Measurements from ENCODE around the gene PKP2.

The PKP2 gene

DNA sequence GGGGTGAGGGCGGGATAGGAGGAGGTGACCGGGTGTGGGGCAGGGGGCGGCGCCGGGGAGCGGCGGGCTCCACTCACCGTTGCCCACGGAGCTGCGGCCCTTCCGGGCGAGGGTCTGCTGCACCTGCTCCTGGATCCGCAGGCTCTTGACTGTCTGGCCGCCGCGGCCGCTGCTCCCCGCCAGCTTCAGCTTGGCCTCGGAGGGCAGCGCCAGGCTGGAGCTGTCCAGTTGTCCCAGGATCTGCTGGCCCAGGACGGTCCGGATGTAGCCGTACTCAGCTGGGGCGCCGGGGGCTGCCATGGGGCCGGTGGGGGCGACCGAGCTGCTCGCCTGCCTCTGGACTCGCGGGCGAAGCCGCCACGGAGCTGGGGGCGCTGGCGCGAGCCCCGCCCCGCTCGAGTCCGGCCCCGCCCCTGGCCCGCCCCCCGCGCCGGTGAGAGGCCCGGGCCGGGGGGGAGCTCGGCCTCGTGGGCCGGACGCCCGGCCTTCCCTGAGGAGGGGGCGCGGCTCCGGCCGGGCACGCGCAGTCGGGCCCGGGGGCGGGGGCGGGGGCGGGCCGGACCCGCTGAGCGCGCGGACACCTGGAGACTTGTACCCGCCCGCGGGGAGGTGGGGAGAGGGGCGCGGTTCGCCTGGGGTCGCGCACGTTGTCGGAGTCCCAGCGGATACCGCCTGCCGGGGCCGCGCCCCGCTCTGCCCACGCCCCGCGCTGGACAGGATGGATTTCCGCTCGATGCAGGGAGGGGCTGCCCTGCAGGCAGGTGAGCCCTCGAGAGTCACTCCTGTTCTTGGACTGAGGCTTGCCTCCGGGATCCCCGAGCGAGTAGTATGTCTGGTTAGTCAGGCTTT, at the start of gene PKP2:
TSS of gene PKP2 (minus strand) at position 346 of the 849 bp plus-strand sequence. CDS start at position 300, 46 bp downstream.
- peak; percentile 21 for DNase-seq

DNA sequence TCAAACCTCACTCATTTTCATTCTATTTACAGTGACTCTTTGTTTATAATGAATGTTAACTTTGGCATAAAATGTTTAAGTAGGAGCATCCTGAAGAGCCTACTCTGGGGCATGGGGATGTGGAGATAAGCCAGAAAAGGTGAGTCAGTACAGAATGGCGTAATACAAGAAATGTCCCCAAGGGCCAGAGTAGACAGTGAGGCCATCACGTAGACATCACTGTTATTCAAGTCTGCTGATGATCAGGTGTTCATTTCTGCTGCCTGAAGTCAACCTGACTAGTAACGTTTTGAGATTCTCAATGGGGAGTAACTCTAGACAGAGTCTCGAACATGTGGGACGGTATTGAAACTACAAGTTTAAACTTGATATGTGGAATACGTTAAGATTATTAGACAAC, 47.6 kb upstream of the PKP2 start:
- no peak for DNase-seq

DNA sequence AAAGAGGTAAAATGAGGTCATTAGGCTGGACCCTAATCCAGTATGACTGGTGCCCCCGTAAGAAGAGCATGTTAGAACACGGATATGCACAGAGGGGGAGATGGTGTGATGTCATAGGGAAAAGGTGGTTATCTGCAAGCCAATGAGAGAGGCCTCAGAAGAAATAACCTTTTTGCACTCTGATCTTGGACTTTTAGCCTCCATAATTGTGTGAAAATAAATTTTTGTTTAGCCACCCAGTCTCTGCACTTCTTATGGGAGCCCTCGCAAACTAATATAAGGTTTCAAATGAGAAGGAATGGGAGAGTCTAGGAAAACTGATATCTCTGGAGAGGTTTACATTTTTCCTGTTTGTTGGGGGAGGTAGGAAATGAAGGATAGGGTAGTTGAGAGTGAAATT, 43.2 kb upstream of the PKP2 start:
- DNase-seq = no peak

DNA sequence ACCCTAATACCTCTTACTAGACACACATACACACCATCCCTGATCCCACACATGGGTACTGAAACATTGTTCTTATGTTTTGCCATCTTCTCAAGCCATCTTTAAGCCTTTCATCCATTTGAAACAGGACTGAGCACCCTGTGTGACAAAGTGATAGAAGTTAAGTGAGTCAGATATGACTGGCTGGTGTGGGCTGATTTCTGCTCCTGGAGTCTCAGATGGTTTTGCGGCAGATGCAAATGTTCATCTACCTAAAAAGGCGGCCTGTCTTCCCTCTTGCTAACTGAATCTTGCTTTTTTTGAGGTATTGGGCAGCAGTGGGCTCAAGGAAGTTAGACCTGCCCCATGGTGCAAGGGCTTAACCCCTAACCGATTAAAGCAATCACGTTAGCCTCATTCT, 30.4 kb upstream of the PKP2 start:
- no peak for DNase-seq

DNA sequence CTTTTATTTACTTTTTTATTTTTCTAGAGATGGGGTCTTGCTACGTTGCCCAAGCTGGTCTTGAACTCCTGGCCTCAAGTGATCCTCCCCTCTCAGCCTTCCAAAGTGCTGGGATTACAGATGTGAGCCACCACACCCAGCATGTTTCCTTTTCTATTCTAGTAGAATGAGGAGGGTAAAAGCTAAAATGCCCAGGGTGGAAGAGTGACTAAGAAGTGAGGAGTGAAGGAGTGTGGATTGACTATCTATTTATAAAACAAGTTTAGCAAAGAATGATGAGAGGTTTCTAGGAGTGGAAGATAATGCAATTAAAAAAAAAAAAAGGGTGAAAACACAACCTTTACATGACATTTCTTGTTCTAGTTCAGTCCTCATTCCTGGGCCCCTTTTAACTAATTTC, 29.8 kb upstream of the PKP2 start:
- no peak for DNase-seq

DNA sequence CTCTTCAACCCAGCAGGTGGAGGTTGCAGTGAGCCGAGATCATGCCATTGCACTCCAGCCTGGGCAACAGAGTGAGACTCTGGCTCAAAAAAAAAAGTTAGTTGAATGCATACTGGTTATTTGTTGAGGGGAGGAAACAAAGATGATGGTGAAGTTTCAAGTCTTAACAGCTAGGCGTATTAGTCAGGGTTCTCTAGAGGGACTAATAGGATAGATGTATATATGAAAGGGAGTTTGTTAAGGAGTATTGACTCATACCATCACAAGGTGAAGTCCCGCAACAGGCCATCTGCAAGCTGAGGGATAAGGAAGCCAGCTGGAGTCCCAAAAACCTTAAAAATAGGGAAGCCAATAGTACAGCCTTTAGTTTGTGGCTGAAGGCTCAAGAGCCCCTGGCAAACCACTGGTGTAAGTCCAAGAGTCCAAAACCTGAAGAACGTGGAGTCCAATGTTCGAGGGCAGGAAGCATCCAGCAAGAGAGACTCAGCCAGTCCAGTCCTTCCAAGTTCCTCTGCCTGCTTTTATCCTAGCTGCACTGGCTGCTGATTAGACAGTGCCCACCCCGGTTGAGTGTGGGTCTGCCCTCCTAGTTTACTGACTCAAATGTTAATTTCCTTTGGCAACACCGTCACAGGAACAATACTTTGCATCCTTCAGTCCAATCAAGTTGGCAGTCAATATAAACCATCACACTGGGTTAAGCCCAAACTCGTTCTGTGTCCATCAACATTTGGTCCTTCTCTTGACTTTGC, 26.1 kb upstream of the PKP2 start:
- DNase-seq = no peak

DNA sequence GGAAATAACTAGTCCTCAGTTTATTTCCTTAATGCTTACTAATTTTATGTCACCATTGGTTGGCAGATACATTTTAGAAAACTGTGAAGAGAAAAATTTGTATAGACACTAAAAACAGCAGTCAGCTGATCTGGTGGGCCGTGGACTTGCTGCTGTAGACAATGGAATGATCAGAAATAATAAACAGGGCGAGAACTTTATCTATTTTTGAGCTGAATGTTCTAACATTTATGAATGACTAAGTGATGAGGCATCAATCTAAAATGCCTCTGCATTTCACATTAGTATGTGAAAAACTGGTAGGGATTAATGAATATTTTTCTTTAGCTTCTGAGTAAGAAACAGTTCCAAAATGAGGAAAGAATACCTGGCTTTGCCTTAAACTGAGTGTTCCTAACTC, 24.8 kb upstream of the PKP2 start:
- no peak for DNase-seq

DNA sequence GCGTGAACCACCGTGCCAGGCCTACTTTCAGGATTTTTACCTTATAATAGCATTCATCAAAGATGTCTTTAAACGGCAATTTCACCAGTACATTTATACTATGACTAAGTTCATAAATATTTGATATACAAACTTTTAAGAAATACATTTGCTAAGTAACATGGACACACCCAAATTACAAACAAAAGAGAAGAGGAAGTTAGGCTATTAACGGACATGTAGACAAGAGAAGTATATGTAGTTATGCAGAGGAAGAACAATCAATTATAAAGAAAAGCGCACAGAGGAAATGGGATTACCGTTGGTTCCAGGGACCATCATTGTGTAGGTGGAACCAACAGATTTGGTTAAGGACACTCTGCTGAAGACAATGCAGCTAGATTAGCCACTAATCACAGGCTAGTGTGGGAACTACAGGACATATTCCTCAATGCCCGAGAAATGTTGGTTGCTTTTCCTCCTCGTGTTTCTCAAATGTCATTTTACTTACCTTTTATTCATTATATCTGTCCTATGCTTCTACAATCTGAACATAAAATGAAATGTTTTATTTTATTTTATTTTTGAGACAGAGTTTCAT, 24.0 kb upstream of the PKP2 start:
- no peak for DNase-seq

DNA sequence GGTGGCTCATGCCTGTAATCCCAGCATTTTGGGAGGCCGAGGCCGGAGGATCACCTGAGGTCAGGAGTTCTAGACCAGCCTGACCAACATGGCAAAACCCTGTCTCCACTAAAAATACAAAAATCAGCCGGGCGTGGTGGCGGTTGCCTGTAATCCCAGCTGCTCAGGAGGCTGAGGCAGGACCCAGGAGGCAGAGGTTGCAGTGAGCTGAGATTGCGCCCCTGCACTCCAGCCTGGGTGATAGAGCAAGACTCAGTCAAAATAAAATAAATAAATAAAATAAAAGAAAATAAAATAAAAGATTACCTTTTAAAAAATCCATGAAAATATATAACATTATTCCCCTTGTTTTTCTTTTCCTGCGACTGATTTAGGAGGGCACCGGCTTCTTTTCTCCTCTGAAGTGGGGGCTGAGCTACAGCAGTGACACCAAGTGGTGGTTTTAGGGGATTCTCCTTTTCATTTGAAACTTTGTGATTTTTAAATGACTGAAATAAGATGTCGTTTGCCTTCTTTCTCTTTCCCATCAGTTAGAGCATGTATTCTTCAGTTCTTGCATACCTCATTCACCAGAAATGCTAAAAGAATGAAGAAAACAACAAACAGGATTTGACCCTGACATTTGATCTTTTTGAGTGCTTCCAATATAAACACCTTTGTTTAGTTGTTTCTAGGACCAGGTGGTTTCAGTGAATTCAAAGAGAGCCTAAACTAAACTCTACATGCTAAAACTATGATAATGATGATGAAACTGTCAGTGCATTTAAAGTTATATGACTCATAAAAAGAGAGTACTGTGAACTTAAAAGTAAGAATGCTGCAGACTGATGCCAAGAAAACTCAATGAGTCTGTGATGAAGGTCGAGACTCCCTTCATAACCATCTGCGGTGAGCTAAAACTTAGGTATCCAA, 22.6 kb upstream of the PKP2 start:
- no peak for DNase-seq

DNA sequence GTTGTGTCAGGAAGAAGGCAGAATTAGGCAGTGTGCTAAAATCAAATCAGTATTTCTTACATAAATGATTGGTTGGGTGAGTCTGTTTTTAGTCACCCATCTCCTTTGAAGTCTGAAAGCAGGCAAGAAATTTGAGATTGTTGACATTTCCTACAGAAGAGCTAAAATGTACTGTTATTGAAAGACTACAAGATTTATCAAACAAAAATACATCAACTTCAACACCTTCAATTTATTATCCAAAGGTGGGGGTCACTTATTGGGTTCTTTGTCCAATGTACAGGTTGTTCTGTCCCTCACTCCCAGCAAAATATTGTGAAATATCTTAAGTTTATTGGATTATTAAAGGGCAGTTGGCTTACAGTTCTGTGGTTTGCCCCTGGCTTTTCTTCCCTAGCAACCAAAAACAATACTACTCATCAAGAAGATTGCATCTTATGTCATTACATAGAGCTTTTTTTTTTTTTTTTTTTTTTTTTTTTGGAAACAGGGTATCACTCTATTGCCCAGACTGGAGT, 20.6 kb upstream of the PKP2 start:
- no peak for DNase-seq

DNA sequence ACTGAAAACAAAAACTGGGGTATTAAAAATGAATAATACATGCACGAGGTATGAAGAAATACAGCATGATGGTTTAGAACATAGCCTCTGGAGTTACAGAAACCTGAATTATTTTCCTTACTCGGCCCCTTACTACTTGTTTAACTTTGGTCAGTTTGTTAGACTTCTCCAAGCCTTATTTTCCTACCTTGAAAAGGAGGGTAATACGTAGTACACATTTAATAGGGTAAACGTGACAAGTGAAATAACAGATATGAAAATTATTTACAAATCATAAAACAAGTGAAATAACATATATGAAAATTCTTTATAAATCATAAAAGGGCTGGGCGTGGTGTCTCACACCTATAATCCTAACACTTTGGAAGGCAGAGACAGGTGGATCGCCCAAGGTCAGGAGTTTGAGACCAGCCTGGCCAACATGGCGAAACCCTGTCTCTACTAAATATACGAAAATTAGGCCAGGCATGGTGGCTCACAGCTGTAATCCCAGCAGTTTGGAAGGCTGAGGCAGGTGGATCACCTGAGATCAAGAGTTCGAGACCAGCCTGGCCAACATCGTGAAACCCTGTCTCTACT, 11.4 kb upstream of the PKP2 start:
- DNase-seq = no peak

DNA sequence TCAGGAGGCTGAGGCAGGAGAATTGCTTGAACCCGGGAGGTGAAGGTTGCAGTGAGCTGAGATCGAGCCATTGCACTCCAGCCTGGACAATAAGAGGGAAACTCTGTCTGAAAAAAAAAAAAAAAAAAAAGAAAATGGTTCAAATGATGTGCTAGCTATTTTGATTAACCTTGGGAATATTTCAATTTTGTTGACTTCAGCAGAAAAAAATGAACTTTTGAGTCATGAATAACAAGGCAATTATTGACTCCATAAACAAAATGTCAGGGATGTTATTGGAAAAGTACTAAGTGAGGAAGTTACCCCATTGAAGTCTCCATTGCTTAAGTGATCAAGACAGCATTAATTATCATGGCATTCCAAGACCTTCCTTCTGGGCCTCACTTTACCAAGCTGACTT, 10.6 kb upstream of the PKP2 start:
- DNase-seq = no peak

DNA sequence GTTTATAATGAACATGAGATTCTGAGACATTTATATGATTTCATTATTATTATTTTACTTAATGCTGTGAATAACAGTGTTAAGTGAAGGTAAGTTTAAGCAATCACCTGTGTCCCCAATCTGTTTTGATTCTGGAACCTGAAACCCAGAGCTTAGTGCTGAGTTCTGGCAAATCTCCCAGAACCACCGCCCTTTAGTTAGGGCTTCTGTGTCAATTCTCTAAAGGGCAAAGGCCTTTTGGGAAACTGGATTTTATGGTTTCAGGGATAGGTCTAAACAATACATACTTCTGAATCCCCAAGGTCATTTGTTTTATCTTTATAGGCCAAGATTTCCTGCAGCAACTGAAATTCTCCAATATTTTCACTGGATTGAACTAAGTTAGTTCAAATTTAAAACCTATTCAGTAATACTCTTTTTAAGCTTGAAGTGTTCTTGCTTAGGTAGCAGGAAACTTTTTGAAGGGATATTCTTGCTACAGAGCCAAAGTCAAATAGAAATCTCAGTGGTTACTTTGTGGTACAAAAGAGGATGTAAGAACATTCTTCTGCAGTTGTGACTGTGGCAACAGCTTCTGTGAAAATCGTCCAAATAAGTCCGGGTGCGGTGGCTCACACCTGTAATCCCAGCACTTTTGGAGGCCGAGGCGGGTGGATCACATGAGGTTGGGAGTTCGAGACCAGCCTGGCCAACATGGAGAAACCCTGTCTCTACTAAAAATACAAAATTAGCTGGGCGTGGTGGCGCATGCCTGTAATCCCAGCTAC, 10.0 kb upstream of the PKP2 start:
- no peak for DNase-seq

DNA sequence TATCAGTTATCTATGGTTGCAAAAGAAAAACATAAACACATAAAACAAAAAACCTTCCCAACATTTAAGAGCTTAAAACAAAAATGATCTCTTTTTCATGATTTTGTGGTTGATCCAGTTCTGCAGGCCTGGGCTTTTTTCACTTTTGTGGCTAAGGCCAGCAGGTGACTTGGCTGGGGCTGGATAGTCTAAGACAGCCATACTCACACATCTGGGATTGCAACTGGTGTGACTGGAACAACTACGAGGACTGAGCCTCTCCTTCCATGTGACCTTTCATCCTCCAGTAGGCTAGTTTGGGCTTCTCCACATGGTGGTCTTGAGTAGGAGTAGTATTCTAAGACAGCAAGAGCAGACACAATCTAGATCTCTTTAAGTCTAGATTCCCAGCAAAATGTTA, 7.2 kb upstream of the PKP2 start:
- DNase-seq = no peak

DNA sequence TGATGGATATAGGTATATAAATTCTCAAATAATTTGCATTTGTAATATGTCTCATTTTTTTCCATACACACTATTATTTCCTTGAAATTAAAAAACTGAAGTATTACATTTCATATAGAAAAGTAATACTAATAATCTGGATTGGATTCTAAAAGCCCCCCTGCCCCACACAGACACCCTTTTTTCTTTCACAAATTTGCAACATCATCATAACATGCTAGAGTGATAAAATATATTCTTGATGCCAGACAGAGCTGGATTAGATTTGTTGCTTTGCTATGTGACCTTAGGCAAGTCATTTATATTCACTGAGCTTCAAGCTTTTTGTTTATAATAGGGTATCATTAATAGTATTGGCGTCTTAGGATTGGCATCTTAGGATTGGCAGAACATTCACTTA, 6.7 kb upstream of the PKP2 start:
- no peak for DNase-seq

DNA sequence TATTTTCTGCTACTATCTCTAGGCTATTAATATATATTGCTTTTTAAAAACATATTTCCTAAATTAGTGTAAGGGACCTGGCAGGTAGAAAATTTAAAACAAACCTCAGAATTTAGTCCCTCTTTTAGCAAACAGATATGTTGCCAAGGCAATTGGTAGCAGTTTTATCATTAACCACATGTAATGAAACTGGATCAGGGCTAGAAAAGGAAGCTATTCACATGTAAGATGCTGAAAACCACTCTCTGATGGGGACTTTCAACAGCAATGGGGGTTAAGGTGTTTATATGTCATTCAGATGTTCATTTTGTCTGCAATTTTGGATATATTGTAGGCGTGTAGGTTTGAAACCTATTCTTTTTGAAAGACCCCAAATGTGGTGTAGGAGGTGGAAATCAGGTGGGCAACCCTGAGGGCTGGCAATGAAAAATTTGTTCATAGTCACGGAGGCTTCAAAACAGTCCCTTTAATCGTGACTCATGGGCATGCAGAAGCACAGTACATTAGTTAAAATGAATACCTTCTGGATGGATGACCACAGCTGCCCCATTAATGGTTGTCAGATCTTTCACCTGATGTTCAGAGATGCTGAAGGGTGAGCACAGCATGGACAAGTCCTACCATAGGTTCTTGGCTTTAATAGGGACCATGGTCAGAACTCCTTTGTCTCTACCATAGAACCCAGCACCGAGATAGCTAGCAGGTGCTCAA, 5.9 kb upstream of the PKP2 start:
- DNase-seq = no peak

DNA sequence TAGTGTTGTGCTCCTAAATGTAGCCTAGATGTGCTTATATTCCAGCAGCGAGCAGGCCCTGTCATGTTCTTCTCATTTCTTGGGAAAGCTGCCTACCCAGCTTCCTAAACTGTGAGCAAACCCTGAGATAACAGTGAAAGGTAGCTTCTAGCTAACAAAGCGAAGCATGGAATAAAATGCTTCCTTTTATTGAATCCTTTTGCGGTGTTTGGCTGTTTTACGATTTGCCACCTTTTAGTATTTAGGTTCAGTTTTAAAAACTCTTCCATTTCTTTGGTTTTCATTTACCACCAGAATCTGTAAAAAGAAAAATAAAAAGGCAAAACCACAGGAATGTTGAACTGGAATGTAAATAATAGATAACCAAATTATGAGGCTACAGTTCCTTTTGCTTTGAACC, 5.0 kb upstream of the PKP2 start:
- no peak for DNase-seq

DNA sequence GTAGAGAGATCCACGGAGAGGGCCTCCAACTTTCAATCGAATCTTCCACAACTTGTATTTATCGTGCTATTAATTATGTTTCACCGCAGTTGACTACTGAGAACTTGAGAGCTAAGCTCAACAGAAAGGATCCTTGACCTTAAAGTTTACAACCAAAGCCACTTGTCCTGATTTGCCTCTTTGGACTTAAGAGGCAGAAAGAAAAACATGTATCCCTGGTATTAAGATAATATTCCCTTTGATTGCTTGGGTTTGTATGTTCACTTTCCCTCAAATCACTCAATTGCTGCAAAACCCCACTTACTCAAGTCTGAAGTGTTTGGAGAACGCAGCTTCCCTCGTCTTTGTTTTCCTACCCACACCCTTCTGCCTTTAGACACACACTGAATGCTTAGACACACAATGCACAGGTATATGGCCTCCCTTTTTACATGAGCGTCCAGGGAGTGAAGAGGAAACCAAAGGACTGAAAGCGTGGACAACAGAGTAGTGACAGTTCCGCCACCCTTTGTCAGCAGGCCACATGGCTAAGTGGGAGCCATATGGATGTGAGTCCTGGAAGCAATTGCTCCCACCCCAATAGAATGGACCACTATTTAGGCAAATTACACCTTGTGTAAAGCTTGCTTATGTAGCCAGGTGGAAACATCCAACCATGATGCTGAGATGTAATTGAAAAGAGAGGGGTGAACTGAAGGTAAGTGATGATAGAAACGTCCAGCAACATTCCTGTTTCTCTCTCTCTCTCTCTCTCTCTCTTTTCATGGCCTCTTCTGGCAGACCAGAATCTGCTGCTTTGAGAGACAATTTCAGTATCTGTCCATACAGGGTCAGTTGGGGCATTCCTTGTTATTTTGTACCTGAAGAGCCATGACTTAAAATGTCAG, 1.4 kb upstream of the PKP2 start:
- DNase-seq = no peak

DNA sequence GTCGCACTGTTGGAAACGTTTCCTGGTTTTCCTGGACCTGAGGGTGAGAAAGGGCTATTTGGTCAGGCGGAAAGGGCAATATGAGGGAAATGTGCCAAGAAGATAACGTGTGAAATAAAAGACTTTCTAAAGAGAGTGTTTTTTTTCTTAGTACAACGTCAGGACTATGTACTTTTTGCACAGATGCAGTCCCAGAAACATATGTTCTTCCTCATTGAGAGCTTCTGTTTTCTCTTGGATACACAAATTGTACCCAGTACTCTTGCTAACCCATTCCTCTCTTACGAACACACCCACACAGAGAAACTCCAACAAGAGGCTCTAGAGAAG, 669 bp upstream of the PKP2 start:
- no peak for DNase-seq

Measured in activated CD8-positive, alpha-beta memory T cell treated with anti-CD3 and anti-CD28 coated beads, Interleukin-2, amount 50 U/mL, for 4 hours (primary cell).